Mesenchymal stem cell (in vitro differentiated cells and primary cell): ENCODE measurements around the gene ACAN.

Experiments
- DNase-seq: peaks from one replicate; pipeline ENCODE4 v3.0.0-alpha.2; 2013
- H2AFZ ChIP-seq: one replicate; pipeline ENCODE4 v1.6.1; 2013; ENCODE audit warnings: low read depth, mild to moderate bottlenecking, control low read depth, inconsistent platforms, low read length, moderate library complexity
- H2AK5ac ChIP-seq: 2 replicates; pipeline ENCODE4 v1.6.1; 2013; ENCODE audit warnings: low read length, moderate library complexity, mild to moderate bottlenecking, inconsistent platforms; ENCODE audit not compliant: severe bottlenecking
- H2BK120ac ChIP-seq: one replicate; pipeline ENCODE4 v1.6.1; 2013; ENCODE audit warnings: low read depth, mild to moderate bottlenecking, inconsistent platforms, low read length, moderate library complexity
- H2BK12ac ChIP-seq, 2 experiments: one replicate each; pipeline ENCODE4 v1.6.1; 2013; ENCODE audit warnings: inconsistent platforms in 2 of 2, low read length in 2 of 2, mild to moderate bottlenecking in 2 of 2, moderate library complexity in 2 of 2, control low read depth in 1 of 2
- H2BK15ac ChIP-seq: one replicate; pipeline ENCODE4 v1.6.1; 2013; ENCODE audit warnings: mild to moderate bottlenecking, low read depth, inconsistent platforms; ENCODE audit not compliant: poor library complexity, severe bottlenecking
- H2BK5ac ChIP-seq: 2 replicates; pipeline ENCODE4 v1.6.1; 2013; ENCODE audit warnings: low read depth, mild to moderate bottlenecking, low read length, control low read depth, inconsistent platforms; ENCODE audit not compliant: poor library complexity, severe bottlenecking
- H3K14ac ChIP-seq, 2 experiments: one replicate each; pipeline ENCODE4 v1.6.1; 2013; ENCODE audit warnings: inconsistent platforms in 2 of 2, low read length in 2 of 2, control low read depth in 1 of 2, mild to moderate bottlenecking in 1 of 2, moderate library complexity in 1 of 2
- H3K18ac ChIP-seq, 2 experiments: one replicate each; pipeline ENCODE4 v1.6.1; 2013; ENCODE audit warnings: inconsistent platforms in 2 of 2, low read length in 2 of 2, control low read depth in 1 of 2, low read depth in 1 of 2, mild to moderate bottlenecking in 1 of 2
- H3K23ac ChIP-seq, 2 experiments: one replicate each; pipeline ENCODE4 v1.6.1; 2013; ENCODE audit warnings: inconsistent platforms in 2 of 2, low read length in 2 of 2, mild to moderate bottlenecking in 2 of 2, moderate library complexity in 2 of 2, control low read depth in 1 of 2
- H3K27ac ChIP-seq: 2 replicates; pipeline ENCODE4 v1.5.1; 2013; ENCODE audit warnings: mild to moderate bottlenecking, moderate library complexity, low read length, control low read depth, inconsistent platforms; ENCODE audit not compliant: poor library complexity, severe bottlenecking
- H3K27me3 ChIP-seq, 2 experiments: 2 replicates each; pipeline versions ENCODE4 v1.6.1 to v1.7.0; 2013; ENCODE audit warnings: low read length in 2 of 2, mild to moderate bottlenecking in 2 of 2, moderate library complexity in 2 of 2, control low read depth in 1 of 2, inconsistent platforms in 1 of 2; ENCODE audit not compliant: control insufficient read depth in 1 of 2, insufficient read depth in 1 of 2
- H3K36me3 ChIP-seq, 2 experiments: 2 replicates each; pipeline versions ENCODE4 v1.6.1 to v1.7.0; 2013; ENCODE audit warnings: low read length in 2 of 2, control low read depth in 1 of 2, inconsistent platforms in 1 of 2, low read depth in 1 of 2, mild to moderate bottlenecking in 1 of 2; ENCODE audit not compliant: insufficient read depth in 2 of 2, control insufficient read depth in 1 of 2
- H3K4ac ChIP-seq, 2 experiments: one replicate each; pipeline ENCODE4 v1.6.1; 2013; ENCODE audit warnings: inconsistent platforms in 2 of 2, low read length in 2 of 2, mild to moderate bottlenecking in 2 of 2, moderate library complexity in 2 of 2, control low read depth in 1 of 2, low read depth in 1 of 2
- H3K4me1 ChIP-seq: 2 replicates; pipeline ENCODE4 v1.6.1; 2013; ENCODE audit warnings: low read depth, low read length, control low read depth; ENCODE audit not compliant: control insufficient read depth, insufficient read depth
- H3K4me2 ChIP-seq: 2 replicates; pipeline ENCODE4 v1.6.1; 2013; ENCODE audit warnings: low read length, mild to moderate bottlenecking, inconsistent platforms; ENCODE audit not compliant: poor library complexity, severe bottlenecking
- H3K4me3 ChIP-seq, 2 experiments: 2 replicates each; pipeline versions ENCODE4 v1.5.1 to v1.7.0; 2013; ENCODE audit warnings: low read length in 2 of 2, mild to moderate bottlenecking in 2 of 2, control low read depth in 1 of 2, low read depth in 1 of 2; ENCODE audit not compliant: insufficient read depth in 1 of 2
- H3K79me1 ChIP-seq: replicated peaks from 2 replicates; pipeline ENCODE4 v1.6.1; 2013; ENCODE audit warnings: mild to moderate bottlenecking, control low read depth, low read length, inconsistent platforms; ENCODE audit not compliant: poor library complexity, severe bottlenecking
- H3K9ac ChIP-seq: 2 replicates; pipeline ENCODE4 v1.7.0; 2013; ENCODE audit warnings: mild to moderate bottlenecking, low read length, moderate library complexity
- H3K9me3 ChIP-seq: 2 replicates; pipeline ENCODE4 v1.7.0; 2013; ENCODE audit warnings: mild to moderate bottlenecking, low read length; ENCODE audit not compliant: control insufficient read depth
- H4K8ac ChIP-seq: one replicate; pipeline ENCODE4 v1.6.1; 2013; ENCODE audit warnings: inconsistent platforms, mild to moderate bottlenecking, low read length, moderate library complexity
- H4K91ac ChIP-seq: one replicate; pipeline ENCODE4 v1.6.1; 2013; ENCODE audit warnings: mild to moderate bottlenecking, low read length, inconsistent platforms
- WGBS: methylation state at CpG from one replicate; pipeline ENCODE4 v1.1.7; 2013; ENCODE audit warnings: mixed read lengths; 5-methylcytosine and 5-hydroxymethylcytosine counted together

The ACAN gene

DNA sequence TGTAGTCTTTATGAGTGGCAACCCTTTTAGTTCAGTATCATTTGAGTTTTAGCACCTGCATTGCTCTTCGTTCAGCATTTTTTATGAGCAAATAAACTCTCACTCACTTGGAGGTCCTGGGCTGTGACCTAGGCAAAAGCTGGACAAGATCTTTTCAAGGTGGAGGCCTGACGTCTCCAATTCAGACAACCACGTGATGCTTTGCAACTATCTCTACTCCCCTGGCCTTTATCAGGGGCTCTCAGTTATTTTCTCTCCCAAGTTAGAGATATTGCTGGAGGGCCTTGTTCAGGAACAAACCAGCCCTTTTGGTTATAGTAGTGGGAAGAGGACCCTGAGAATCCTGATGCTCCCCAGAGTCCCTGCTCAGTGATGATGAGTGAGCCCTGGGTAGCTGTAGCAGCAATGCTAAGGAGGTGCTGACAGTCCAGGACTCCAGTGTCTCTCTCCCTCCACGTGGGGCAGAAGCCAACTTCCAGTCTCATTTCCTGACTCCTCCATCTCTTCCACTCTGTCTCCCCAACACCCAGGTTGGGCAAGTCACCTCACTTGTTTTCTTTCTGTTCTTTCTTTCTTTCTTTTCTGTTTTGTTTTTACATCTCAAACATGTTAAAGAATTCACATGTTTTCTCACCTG is 61.7 kb downstream of the ACAN start:
- no peaks in the 10 kb centered on the region for H3K36me3 ChIP-seq
- no peak for DNase-seq
- H3K9ac ChIP-seq = no peak overlapping the region
- H3K4me3 ChIP-seq = no peak overlapping the region
- H3K23ac ChIP-seq = no peak overlapping the region
- no peak overlapping the region for H3K18ac ChIP-seq
- H3K4me2 ChIP-seq = no peak overlapping the region
- no peak overlapping the region for H2AK5ac ChIP-seq
- H4K8ac ChIP-seq = no peak overlapping the region
- H3K27ac ChIP-seq = no peak overlapping the region
- H2BK120ac ChIP-seq = no peak overlapping the region
- H4K91ac ChIP-seq = no peak overlapping the region
- WGBS = 60% methylated on average over 3 of the region's 4 CpGs
- peaks cover 29 to 56% of the 10 kb centered on the region in 2 experiments for H3K27me3 ChIP-seq
- no peak overlapping the region for H3K4ac ChIP-seq
- H3K14ac ChIP-seq = no peak overlapping the region
- H3K79me1 ChIP-seq = no peaks in the 10 kb centered on the region
- H2BK5ac ChIP-seq = no peak overlapping the region
- H2AFZ ChIP-seq = no peak overlapping the region
- no peak overlapping the region for H2BK12ac ChIP-seq
- H2BK15ac ChIP-seq = no peak overlapping the region
- H3K9me3 ChIP-seq = no peaks in the 10 kb centered on the region
- H3K4me1 ChIP-seq = peaks cover 1% of the 10 kb centered on the region

DNA sequence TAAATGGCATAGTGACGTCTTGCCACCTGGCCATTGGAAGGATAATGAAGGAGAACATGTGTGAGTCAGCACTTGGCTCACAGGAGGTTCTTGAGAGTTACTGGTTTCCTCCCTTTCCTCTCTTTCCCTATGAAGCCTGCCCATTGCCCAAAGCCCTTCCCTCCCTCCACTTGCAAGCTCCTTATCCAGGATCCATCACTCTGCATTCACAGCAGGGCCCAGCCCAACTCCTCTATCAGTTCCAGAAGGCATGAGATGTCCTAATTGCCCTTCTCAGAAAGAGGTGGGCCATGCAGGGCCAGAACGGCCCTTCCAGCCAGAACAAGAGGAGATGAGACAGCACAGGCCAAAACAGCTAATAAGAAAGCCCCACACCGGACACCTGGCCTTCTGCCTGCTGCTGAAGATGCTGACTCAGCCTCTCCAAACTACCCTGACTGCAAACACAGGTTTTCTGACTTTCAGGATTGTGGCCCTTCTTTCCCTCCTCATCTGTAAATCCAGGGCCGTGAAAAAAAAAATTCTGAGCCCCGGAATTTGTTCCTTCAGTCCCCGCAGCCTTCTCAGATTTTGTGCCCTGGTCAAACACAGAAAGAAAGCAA is 62.4 kb downstream of the ACAN start:
- H3K23ac ChIP-seq = no peak overlapping the region
- no peaks in the 10 kb centered on the region for H3K79me1 ChIP-seq
- H3K36me3 ChIP-seq = no peaks in the 10 kb centered on the region
- no peak overlapping the region for H2BK5ac ChIP-seq
- no peak overlapping the region for H2AK5ac ChIP-seq
- H2AFZ ChIP-seq = no peak overlapping the region
- no peak overlapping the region for H3K27ac ChIP-seq
- H3K18ac ChIP-seq = no peak overlapping the region
- WGBS = 75% methylated on average over 6 of the region's 6 CpGs
- H3K9ac ChIP-seq = no peak overlapping the region
- peaks cover 35 to 56% of the 10 kb centered on the region in 2 experiments for H3K27me3 ChIP-seq
- no peak overlapping the region for H3K4me2 ChIP-seq
- H4K8ac ChIP-seq = no peak overlapping the region
- no peak overlapping the region for H4K91ac ChIP-seq
- H3K4me3 ChIP-seq = no peak overlapping the region
- H3K9me3 ChIP-seq = no peaks in the 10 kb centered on the region
- no peak overlapping the region for H2BK15ac ChIP-seq
- DNase-seq = no peak
- H2BK12ac ChIP-seq = no peak overlapping the region
- no peak overlapping the region for H3K4ac ChIP-seq
- peaks cover 1% of the 10 kb centered on the region for H3K4me1 ChIP-seq
- no peak overlapping the region for H3K14ac ChIP-seq
- H2BK120ac ChIP-seq = no peak overlapping the region

DNA sequence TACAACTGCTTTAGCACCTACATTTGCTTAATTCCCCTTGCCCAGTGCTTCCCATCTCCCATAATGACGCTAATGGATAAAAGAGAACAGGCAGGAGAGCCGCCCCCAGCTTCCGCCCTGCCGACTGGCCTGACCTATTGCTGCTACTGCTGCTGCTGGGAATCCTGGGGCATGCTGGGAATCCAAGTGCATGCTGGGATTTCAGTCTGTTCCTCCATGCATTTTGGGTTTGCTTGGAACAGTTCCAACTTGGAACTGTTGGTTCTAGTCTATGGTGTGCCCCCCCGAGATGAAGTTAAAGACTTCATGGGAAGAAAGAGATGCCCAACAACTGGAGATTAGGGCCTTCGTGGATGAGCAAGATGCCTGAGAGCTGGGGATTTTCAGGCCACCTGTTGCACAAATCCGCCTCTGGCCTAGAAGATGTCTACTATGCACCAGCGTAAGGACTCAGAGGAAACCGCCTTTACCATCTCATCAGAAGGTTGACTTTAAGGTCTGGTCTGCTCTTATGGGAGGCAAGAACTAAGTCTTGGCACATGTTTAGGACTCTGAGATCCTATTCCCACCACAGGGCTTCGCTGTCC is 63.2 kb downstream of the ACAN start:
- H2AK5ac ChIP-seq = no peak overlapping the region

DNA sequence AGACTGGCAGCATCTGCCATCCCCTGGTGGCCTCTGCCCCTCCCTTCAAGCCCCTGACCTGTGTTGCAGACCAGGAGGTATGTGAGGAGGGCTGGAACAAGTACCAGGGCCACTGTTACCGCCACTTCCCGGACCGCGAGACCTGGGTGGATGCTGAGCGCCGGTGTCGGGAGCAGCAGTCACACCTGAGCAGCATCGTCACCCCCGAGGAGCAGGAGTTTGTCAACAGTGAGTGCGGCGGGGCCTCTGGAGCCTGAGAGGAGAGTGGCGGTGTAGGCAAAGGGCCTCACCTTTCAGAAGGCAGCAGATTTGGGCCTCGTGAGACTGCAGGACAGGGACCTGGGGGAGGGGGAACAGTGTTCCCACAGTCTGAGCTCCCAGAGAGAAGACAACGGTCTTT is 68.1 kb downstream of the ACAN start:
- Histone ChIP-seq H2BK5ac (no peak overlapping the region), H3K9ac (no peak overlapping the region), H3K79me1 (no peaks in the 10 kb centered on the region), H3K4me2 (no peak overlapping the region), H2BK120ac (no peak overlapping the region), H2AK5ac (no peak overlapping the region), H3K4ac (no peak overlapping the region), H3K18ac (no peak overlapping the region), H2BK15ac (no peak overlapping the region), H4K8ac (no peak overlapping the region), H3K23ac (no peak overlapping the region), H2BK12ac (no peak overlapping the region), H2AFZ (no peak overlapping the region), H4K91ac (no peak overlapping the region), H3K4me1 (no peaks in the 10 kb centered on the region), H3K9me3 (no peaks in the 10 kb centered on the region), H3K4me3 (no peak overlapping the region), H3K36me3 (no peaks in the 10 kb centered on the region), H3K14ac (no peak overlapping the region), H3K27me3 (peaks cover 64 to 75% of the 10 kb centered on the region in 2 experiments), H3K27ac (no peak overlapping the region)
- WGBS = 90% methylated on average over 14 of the region's 14 CpGs
- DNase-seq = no peak

More for the DNA sequence above, 63.2 kb downstream of the ACAN start:
- Histone ChIP-seq H4K91ac (no peak overlapping the region), H3K9ac (no peak overlapping the region), H3K27ac (no peak overlapping the region), H3K4me1 (peaks cover 1% of the 10 kb centered on the region), H3K79me1 (no peaks in the 10 kb centered on the region), H4K8ac (no peak overlapping the region), H2BK12ac (no peak overlapping the region), H3K14ac (no peak overlapping the region), H3K23ac (no peak overlapping the region), H2AFZ (no peak overlapping the region), H3K4me3 (no peak overlapping the region), H3K18ac (no peak overlapping the region), H2BK120ac (no peak overlapping the region), H3K36me3 (no peaks in the 10 kb centered on the region), H3K27me3 (peaks cover 42 to 59% of the 10 kb centered on the region in 2 experiments), H2BK15ac (no peak overlapping the region), H3K9me3 (no peaks in the 10 kb centered on the region), H3K4me2 (no peak overlapping the region), H3K4ac (no peak overlapping the region), H2BK5ac (no peak overlapping the region)
- 88% methylated on average over 10 of the region's 10 CpGs for WGBS
- DNase-seq = no peak
